GM11168 (cell line): ENCODE results near the gene OR14C36.
"Not testable (repeated sequence)": the region's sequence is repeated elsewhere in the genome, so short reads cannot be mapped to it uniquely, and the experiment has no call there.

Experiments
- in situ Hi-C: fragments of 300-500 bp; cut with MboI; formaldehyde crosslinking; loops from one replicate; pipeline ENCODE4 v1.12.0; 2022; ENCODE audit warnings: low sequenced_read_pairs; ENCODE audit not compliant: unreplicated experiment

The OR14C36 gene

DNA sequence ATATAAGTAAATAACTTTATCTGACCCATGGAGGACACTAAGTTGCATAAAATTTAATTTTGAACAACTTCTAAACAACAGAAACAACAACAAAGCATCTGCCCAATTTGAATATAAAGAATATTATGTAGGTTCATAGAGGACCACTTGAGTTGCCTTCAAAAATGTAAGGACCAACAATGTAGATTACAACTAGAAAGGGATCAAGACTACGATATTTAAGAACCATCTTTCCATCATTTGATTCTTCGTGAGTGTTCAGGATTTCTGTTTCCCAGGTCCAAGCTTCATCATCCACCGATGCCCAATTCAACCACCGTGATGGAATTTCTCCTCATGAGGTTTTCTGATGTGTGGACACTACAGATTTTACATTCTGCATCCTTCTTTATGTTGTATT, at the start of gene OR14C36:
Gene OR14C36 (plus strand): TSS at position 301 of the 400 bp plus-strand sequence. CDS start 0 bp downstream, at position 301.
- in situ Hi-C loops, result no loop called here

DNA sequence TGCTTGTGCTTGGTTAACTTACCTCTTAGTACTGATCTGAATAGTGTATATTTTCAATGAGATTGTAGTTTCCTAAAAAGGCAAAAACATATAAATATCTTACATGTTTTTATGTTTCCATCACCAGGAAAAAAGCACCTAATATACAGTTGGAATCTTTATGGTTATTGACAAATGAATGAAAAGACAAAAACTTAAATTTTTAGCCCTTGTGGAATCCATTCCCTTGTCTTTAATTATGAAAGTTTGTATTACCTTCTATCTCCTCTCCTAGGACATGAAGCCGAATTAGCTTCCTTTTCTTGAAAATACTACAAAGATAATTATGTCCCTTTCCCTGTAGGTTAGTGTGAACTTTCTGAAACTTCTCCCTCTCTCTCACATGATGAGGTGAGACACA, 45.3 kb upstream of the OR14C36 start, which contains the start of gene OR2T12:
Gene OR2T12 (minus strand): TSS at position 101 of the 400 bp plus-strand sequence. CDS start 7,846 bp downstream, outside the sequence.
- in situ Hi-C loops, result no loop called here

DNA sequence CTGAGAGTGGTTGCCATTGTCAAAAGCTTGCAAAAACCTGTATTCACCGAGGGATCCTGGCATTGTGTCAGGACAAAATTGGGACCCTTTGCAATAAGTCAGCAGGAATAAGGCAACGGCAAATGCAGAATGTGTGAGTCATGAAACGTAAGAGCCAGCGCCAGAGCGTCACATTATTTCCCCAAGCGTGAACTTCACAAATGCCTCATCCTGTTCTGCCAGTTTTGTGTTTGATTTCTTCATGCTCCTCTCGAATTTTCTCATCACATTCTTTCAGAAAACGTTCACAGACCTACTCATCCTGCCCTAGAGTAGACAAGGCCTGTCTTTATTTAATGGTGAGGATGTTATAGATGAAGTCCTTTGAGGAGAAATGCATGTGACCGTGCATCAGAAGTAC, 42.9 kb upstream of the OR14C36 start:
- in situ Hi-C loops, result not testable (repeated sequence)

DNA sequence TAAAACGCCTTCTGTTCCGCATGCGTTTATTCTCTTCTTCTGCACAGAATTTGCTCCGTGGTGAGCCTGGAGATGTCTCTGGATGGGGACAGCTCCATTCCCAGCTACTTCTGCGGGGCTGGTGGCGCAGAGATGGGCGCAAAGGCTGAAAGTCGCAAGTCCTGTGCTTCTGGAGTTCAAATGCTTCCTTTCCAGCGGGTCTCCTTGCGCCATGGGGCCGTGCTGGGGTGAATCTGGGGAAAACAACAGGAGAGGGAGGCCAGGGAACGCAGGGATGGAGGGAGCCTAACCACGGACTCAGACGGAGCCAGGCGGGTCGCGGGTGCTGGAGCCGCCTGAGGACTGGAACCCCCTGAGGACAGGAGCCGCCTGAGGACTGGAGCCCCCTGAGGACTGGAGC, 42.5 kb upstream of the OR14C36 start:
- in situ Hi-C loops, result no loop called here

- in situ Hi-C loops, result not testable (repeated sequence)
Observed at GRCh38 chr1:248306740-248307139, 41.8 kb upstream of the OR14C36 start.

DNA sequence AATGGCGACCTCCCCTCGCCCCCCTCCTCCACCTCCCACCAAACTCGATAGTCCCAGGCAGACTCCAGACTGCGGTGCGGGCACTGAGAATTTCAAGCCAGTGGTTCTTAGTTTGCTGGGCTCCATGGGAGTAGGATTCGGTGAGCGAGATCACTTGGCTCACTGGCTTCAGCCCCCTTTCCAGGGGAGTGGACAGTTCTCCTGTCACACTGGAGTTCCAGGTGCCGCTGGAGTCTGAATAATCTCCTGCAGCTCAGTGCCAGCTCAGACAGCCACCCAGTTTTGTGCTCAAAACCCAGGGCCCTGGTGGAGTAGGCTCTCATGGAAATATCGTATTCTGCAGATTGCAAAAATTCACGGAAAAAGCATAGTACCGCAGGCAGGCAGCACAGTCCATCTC, 31.8 kb upstream of the OR14C36 start:
- in situ Hi-C loops, result no loop called here

- in situ Hi-C loops, result no loop called here
Observed at GRCh38 chr1:248324468-248324867, 24.1 kb upstream of the OR14C36 start, which contains the start of gene OR2M7. Gene OR2M7 (minus strand): TSS chr1:248324568. CDS start chr1:248324568, 0 bp downstream.

GRCh38 chr1:248343451-248343850, 5.1 kb upstream of the OR14C36 start:
- in situ Hi-C loops, result no loop called here

DNA sequence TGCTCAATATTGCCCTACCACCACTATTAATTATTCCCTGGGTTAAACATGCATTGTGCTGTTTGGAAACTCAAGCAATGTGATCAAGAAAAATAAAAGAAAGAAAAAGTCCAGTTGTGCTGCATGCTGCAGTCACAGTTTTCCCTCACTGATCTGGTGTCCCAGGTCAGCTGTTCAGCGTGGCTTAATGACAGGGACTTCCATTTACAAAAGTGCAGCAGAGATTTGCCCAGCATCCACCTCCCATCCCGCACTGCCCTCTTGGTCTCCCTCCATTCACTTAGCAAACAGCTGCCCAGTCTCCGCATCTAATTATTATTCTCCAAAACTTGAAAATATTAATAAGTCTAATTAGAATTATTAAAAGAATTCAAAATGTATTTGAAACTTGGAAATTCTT, 10.8 kb downstream of the OR14C36 start:
- in situ Hi-C loops, result no loop called here

DNA sequence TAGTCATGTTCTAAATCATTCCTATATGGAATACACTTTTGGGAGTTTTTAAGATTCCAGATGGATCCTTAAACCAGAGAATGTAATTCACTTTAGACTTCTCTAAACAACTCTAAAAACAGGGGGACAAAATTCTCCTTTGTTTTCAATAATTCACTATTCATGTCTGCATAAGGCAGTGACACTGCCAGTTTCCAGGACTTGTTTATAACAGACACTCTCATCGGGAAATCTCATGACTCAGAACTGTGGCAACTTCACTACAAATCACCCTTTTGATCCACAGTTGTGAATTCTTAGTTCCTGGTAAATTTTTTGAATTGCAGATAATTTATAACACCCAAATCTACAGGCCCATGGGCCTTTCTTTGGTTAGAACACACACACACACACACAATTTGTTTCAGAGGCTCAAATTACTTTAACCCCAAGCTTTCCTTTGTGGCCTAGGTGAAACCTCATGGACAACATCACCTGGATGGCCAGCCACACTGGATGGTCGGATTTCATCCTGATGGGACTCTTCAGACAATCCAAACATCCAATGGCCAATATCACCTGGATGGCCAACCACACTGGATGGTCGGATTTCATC, 12.6 kb downstream of the OR14C36 start, which contains the start of gene OR2T4:
Gene OR2T4 (plus strand): TSS at position 545 of the 595 bp plus-strand sequence. CDS start 0 bp downstream, at position 545.
- in situ Hi-C loops, result no loop called here

DNA sequence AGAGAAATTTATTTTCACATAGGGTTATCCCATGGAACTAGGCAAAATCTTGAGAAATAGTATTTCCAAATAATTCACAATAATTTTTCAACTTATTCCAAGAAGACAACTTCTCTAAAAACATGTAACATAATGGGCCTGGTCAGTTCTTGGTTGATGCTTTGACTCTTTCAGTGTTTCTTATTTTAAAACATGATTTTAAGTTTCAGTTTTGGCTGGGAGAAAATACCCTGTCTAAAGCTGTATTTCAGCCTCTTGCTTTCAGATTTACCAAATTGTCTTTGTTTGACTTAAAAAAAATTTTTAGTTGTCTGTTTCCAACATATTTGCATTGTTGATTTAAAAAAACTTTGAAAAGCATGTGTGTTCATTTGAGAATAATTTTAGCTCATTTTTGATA, 18.0 kb downstream of the OR14C36 start:
- in situ Hi-C loops, result no loop called here

DNA sequence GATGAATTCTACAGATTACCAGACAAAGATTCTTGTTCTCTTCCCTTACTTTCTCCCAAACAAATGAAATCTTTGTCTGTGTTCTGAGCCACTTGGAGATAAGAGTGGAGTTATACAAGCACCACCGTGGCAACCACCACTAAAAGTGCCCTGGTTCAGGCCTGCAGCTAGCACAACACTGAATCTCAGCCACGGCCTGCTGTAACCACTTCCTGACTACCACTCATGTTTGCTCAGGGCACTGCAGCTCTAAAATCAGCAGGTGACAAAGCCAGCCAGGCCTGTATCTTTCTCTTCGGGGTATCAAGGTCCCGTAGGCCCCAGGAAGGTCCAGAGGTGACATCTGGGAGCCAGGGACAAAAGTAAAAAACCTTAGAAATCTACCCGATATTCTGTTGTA, 23.8 kb downstream of the OR14C36 start:
- in situ Hi-C loops, result no loop called here

DNA sequence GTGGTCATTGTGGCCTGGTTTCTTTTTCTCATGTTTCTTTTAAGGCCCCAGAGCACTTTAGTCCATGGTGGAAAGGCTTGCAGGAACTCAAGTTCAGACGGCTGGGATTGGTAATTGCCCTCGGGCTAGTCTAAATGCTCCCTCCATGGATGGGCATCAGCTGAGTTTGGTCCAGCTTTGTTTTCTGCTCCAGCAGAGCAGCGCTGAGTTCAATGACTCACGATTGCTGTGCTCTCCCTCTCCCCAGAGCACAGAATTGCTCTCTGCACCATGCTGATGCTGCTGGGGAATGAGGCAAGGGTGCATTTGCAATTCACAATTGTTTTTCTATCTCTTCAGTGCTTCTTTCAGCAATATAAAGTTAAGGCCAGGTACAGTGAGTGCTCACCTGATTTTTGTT, 25.2 kb downstream of the OR14C36 start:
- in situ Hi-C loops, result no loop called here

DNA sequence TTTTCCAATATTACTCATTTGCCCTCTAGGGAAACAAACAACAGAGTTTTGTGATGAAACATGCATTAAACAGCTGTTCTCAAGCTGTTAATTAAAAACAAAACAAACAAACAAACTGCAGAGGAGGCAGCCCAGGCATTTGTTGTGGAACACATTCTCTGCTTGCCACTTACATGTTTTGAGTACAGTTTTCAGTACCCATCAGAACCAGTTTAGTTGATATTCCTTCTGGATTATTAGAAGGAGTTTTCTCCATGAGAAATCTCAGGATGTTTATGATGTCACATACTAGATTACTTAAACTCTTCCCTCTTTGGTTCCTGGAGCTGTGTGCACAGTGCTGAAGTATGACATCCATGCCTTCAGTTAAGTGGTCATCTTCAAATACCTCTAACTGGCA, 26.9 kb downstream of the OR14C36 start, which contains the start of gene OR2T6:
Gene OR2T6 (plus strand): TSS at position 301 of the 400 bp plus-strand sequence. CDS start 11,863 bp downstream, outside the sequence.
- in situ Hi-C loops, result no loop called here

DNA sequence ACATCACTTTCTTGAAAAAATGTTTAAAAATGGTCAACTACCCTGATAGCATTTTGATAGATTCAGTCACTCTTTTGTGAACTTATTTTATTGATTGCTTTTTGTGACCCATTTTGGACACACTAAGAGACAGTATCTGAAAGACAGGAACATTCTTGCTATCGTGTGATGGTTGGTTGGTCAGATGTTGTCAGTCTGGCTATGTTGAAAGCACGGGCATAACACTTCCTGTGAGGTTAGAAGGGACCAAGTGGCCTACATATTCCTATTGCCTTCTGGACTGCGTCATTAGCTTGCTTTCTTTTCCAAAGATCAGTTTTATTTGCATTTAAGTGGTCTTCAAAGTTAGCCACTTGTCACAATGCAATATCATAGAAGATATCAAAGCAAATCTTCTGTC, 28.3 kb downstream of the OR14C36 start:
- in situ Hi-C loops, result no loop called here

DNA sequence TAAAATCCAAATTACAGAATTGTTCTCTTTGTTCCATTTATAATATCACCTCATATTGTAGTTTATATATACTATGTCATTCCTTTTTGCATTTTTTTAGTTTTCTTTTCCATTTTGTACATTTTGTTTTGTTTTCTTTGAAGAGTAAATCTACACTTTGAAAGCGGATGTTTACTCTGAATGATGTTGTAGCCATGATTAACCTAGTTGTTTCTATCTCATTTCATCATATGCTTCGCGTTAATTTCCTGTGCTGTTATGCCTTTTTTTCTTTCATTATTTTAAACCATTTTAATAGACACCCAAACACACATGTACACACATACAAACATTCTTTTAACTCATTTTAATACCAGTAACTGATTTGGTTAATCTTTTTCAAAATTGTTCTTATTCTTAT, 32.3 kb downstream of the OR14C36 start:
- in situ Hi-C loops, result no loop called here

DNA sequence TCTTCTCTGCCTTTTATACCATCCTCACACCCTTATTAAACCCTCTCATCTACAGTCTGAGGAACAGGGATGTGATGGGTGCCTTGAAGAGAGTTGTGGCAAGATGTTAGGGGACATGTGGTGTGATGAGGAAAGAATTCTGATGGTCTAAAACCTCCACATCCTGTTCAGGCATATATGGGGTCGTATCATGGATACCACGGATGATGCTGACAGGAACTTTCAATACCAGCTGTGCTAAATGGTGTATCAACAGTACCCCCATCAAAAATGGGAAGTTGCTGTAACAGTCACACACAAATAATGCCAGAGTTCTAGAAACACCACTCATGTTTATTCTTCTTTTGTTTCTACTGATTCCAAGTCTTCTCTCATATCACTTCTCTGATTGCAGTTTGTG, 39.9 kb downstream of the OR14C36 start:
- in situ Hi-C loops, result no loop called here

DNA sequence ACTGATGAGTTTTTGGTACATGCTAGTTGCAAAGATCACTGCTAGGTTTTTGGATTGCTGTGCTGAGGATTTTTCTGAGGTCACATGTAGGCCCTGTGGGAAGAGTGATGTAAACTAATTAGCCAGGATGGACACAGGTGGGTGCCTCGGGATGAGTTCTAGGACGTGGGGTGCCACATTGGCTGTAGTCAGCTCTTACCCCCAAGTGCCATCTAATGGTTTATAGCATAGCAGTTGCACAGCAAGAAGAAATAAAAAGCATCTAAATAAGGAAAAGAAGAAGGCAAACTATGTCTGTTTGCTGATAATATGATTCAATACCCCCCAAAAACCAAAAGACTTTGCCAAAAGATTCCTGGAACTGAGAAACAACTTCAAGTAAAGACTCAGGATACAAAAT, 44.5 kb downstream of the OR14C36 start:
- in situ Hi-C loops, result no loop called here
